Measurements from ENCODE around the gene RNU1-3. TPM values are rescaled to one million over a fixed set of nuclear protein-coding genes. Genes with fewer than 3 reads are reported as not detected.
"Not testable (repeated sequence)": the region's sequence is repeated elsewhere in the genome, so short reads cannot be mapped to it uniquely, and the experiment has no call there.

Gene RNU1-3
- total RNA-seq, 2 experiments from 2014 or later, result 4,982 to 5,937 TPM

DNA sequence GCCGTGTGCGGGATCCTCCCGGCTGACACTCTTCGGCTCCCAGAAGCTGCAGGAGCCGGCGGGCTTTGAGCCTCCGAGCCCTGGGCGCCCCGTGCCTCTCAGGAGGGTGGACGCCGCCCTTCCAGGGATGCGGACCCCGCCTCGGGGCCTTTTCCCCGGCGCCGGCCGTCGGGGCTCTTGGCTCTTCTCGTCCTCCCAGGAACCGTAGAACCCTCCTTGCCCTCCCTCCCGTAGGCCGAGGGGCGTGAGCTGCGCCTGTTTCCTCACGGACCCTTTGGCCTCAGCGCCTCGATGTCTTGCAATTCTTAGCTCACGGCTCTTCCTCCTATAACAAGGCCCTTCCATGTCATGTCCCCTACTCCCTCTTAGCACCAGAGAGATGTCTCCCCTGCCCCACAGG, 13.6 kb upstream of the RNU1-3 start:
- intact Hi-C loops (cut with DNase I, micrococcal nuclease); H3K36me3 Mint-ChIP-seq (ENCODE audit: low read depth); H3K36me3 ChIP-seq (ENCODE audit: insufficient read depth, low read length); H3K9me3 ChIP-seq (ENCODE audit: control insufficient read depth in 1 of 2, insufficient read depth in 1 of 2, low read length in 2 of 2); DNase-seq; H3K4me3 ChIP-seq (ENCODE audit: low read length); H3K27me3 ChIP-seq (ENCODE audit: control insufficient read depth in 1 of 2, insufficient read depth in 2 of 2, low read length in 2 of 2); POLR2A ChIA-PET; H3K27ac ChIP-seq (ENCODE audit: low read depth in 1 of 2, low read length in 2 of 2); ATAC-seq (ENCODE audit: poor library complexity); CTCF ChIA-PET; H3K27ac Mint-ChIP-seq; H3K4me3 Mint-ChIP-seq; H3K9me3 Mint-ChIP-seq: not testable (repeated sequence)
- peaks cover 18% of the 10 kb centered on the region for H3K4me1 ChIP-seq (ENCODE audit: insufficient read depth, low read length)
- Mint-ChIP-seq H3K4me1 (ENCODE audit: low read depth) (peaks cover 16% of the 10 kb centered on the region), H3K27me3 (peaks cover 32% of the 10 kb centered on the region)

GRCh38 chr1:16677552-16678431, 11.0 kb upstream of the RNU1-3 start:
- peaks cover 28% of the 10 kb centered on the region for H3K27me3 Mint-ChIP-seq
- H3K4me1 Mint-ChIP-seq (ENCODE audit: low read depth), result peaks cover 16% of the 10 kb centered on the region
- DNase-seq, result peak in 6 of 14 experiments; percentile 5 to 72 (median 56)
- CTCF ChIA-PET, result no interaction called here
- no peaks in the 10 kb centered on the region for H3K9me3 Mint-ChIP-seq
- Histone ChIP-seq H3K27ac (ENCODE audit: low read depth in 1 of 2, low read length in 2 of 2) (no peak overlapping the region), H3K4me1 (ENCODE audit: insufficient read depth, low read length) (peaks cover 18% of the 10 kb centered on the region), H3K9me3 (ENCODE audit: control insufficient read depth in 1 of 2, insufficient read depth in 1 of 2, low read length in 2 of 2) (no peaks in the 10 kb centered on the region), H3K4me3 (ENCODE audit: low read length) (no peak overlapping the region), H3K27me3 (ENCODE audit: control insufficient read depth in 1 of 2, insufficient read depth in 2 of 2, low read length in 2 of 2) (no peaks in the 10 kb centered on the region), H3K36me3 (ENCODE audit: insufficient read depth, low read length) (no peaks in the 10 kb centered on the region)
- peak overlapping the region; percentile 79 for H3K27ac Mint-ChIP-seq
- intact Hi-C loops (cut with DNase I, micrococcal nuclease), result no loop called here
- peaks cover 6% of the 10 kb centered on the region for H3K36me3 Mint-ChIP-seq (ENCODE audit: low read depth)
- TF ChIP-seq, protein P1, sequence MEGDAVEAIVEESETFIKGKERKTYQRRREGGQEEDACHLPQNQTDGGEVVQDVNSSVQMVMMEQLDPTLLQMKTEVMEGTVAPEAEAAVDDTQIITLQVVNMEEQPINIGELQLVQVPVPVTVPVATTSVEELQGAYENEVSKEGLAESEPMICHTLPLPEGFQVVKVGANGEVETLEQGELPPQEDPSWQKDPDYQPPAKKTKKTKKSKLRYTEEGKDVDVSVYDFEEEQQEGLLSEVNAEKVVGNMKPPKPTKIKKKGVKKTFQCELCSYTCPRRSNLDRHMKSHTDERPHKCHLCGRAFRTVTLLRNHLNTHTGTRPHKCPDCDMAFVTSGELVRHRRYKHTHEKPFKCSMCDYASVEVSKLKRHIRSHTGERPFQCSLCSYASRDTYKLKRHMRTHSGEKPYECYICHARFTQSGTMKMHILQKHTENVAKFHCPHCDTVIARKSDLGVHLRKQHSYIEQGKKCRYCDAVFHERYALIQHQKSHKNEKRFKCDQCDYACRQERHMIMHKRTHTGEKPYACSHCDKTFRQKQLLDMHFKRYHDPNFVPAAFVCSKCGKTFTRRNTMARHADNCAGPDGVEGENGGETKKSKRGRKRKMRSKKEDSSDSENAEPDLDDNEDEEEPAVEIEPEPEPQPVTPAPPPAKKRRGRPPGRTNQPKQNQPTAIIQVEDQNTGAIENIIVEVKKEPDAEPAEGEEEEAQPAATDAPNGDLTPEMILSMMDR (IDR thresholded peaks at IDR 0.05), result no peak
- peak; percentile 37 for ATAC-seq (ENCODE audit: poor library complexity)
- peak overlapping the region; percentile 80 for H3K4me3 Mint-ChIP-seq
- POLR2A ChIA-PET, result no interaction called here

DNA sequence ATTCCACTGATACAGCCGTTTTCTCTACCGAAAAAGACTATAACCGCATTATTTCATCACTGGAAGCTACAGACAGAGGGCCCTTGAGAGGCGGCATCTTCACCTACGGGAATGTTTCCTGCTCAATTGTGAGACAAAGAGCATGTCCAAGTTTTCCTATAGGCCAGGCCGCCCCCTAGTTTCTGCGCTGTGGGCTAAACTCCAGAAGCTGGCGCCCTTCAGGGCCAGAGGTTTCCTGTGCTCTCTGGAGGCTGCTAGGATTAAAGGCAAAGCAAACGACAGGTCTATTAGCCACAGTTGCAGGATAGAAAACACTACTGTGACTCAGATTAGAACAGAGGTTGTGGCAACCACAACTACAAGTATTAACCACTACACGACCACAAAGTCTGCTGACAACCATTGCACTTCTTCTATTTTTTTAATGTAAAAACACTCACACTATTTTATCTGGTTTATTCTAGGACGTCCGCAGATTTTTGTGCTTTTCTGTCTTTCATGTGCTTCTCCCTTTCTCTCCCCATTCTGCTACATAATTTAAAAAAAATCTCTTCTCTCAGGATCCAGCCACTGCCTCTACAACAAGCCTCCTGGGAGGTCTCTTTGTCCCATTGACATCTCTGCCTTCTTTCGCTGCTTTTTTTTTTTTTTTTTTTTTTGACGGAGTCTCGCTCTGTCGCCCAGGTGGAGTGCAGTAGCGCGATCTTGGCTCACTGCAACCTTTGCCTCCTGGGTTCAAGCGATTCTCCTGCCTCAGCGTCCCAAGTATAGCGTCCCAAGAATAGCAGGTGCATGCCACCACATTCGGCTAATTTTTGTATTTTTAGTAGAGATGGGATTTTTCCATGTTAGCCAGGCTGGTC, 10.1 kb upstream of the RNU1-3 start:
- H3K27me3 ChIP-seq (ENCODE audit: control insufficient read depth in 1 of 2, insufficient read depth in 2 of 2, low read length in 2 of 2); H3K9me3 Mint-ChIP-seq; H3K36me3 ChIP-seq (ENCODE audit: insufficient read depth, low read length); H3K36me3 Mint-ChIP-seq (ENCODE audit: low read depth); H3K9me3 ChIP-seq (ENCODE audit: control insufficient read depth in 1 of 2, insufficient read depth in 1 of 2, low read length in 2 of 2); POLR2A ChIA-PET; H3K27ac ChIP-seq (ENCODE audit: low read depth in 1 of 2, low read length in 2 of 2); intact Hi-C loops (cut with DNase I, micrococcal nuclease); H3K4me3 ChIP-seq (ENCODE audit: low read length); CTCF ChIA-PET: not testable (repeated sequence)
- Mint-ChIP-seq H3K27me3 (peaks cover 27% of the 10 kb centered on the region), H3K4me1 (ENCODE audit: low read depth) (peaks cover 16% of the 10 kb centered on the region), H3K27ac (peak overlapping the region; percentile 61), H3K4me3 (peak overlapping the region; percentile 42)
- peaks cover 18% of the 10 kb centered on the region for H3K4me1 ChIP-seq (ENCODE audit: insufficient read depth, low read length)
- peak; percentile 61 for ATAC-seq (ENCODE audit: poor library complexity)
- peak in 4 of 14 experiments; percentile 5 to 74 (median 62) for DNase-seq

- H3K9me3 ChIP-seq (ENCODE audit: control insufficient read depth in 1 of 2, insufficient read depth in 1 of 2, low read length in 2 of 2); H3K27ac ChIP-seq (ENCODE audit: low read depth in 1 of 2, low read length in 2 of 2); H3K9me3 Mint-ChIP-seq; intact Hi-C loops (cut with DNase I, micrococcal nuclease); H3K27ac Mint-ChIP-seq; DNase-seq; H3K4me3 Mint-ChIP-seq; H3K36me3 ChIP-seq (ENCODE audit: insufficient read depth, low read length); ATAC-seq (ENCODE audit: poor library complexity); CTCF ChIA-PET; H3K27me3 ChIP-seq (ENCODE audit: control insufficient read depth in 1 of 2, insufficient read depth in 2 of 2, low read length in 2 of 2); POLR2A ChIA-PET; H3K4me3 ChIP-seq (ENCODE audit: low read length); H3K36me3 Mint-ChIP-seq (ENCODE audit: low read depth): not testable (repeated sequence)
- Mint-ChIP-seq H3K27me3 (peaks cover 20% of the 10 kb centered on the region), H3K4me1 (ENCODE audit: low read depth) (peaks cover 16% of the 10 kb centered on the region)
- peaks cover 18% of the 10 kb centered on the region for H3K4me1 ChIP-seq (ENCODE audit: insufficient read depth, low read length)
These were observed 8.4 kb upstream of the RNU1-3 start for GRCh38 chr1:16675118-16675510.

- H3K9me3 Mint-ChIP-seq, POLR2A ChIA-PET: not testable (repeated sequence)
These were observed 7.2 kb upstream of the RNU1-3 start for GRCh38 chr1:16673976-16674375.

DNA sequence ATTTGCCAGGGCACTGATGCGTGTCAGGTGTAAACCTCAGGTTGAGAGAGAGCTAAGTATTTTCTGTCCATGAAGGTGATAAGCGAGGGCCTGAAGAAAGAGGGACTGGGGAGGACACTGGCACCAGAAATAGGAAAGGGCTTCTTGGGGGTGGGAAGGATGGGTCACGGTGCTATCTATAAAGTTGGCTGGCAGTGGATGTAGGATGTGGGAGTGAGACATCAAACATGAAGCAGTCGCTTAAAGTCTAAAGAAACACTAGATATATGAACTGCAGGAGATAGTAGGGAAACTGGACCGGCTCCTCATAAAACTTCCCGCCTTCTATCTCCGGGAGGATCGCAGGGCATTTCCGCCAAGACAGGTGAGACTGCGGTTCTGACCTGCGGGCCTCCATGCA, 912 bp downstream of the RNU1-3 start:
- H3K4me3 Mint-ChIP-seq; H3K36me3 Mint-ChIP-seq (ENCODE audit: low read depth); H3K4me1 ChIP-seq (ENCODE audit: insufficient read depth, low read length); H3K27ac Mint-ChIP-seq; intact Hi-C loops (cut with DNase I, micrococcal nuclease); POLR2A ChIA-PET; H3K36me3 ChIP-seq (ENCODE audit: insufficient read depth, low read length); H3K9me3 ChIP-seq (ENCODE audit: control insufficient read depth in 1 of 2, insufficient read depth in 1 of 2, low read length in 2 of 2); H3K4me1 Mint-ChIP-seq (ENCODE audit: low read depth); H3K27me3 Mint-ChIP-seq; DNase-seq; H3K4me3 ChIP-seq (ENCODE audit: low read length); CTCF ChIA-PET; H3K9me3 Mint-ChIP-seq; H3K27ac ChIP-seq (ENCODE audit: low read depth in 1 of 2, low read length in 2 of 2); H3K27me3 ChIP-seq (ENCODE audit: control insufficient read depth in 1 of 2, insufficient read depth in 2 of 2, low read length in 2 of 2); ATAC-seq (ENCODE audit: poor library complexity): not testable (repeated sequence)

More at GRCh38 chr1:16673976-16674375, 7.2 kb upstream of the RNU1-3 start:
- peaks cover 14% of the 10 kb centered on the region for H3K27me3 Mint-ChIP-seq
- H3K27me3 ChIP-seq (ENCODE audit: control insufficient read depth in 1 of 2, insufficient read depth in 2 of 2, low read length in 2 of 2); H3K4me3 Mint-ChIP-seq; H3K27ac ChIP-seq (ENCODE audit: low read depth in 1 of 2, low read length in 2 of 2); intact Hi-C loops (cut with DNase I, micrococcal nuclease); DNase-seq; H3K27ac Mint-ChIP-seq; CTCF ChIA-PET; H3K36me3 Mint-ChIP-seq (ENCODE audit: low read depth); H3K4me3 ChIP-seq (ENCODE audit: low read length); ATAC-seq (ENCODE audit: poor library complexity); H3K9me3 ChIP-seq (ENCODE audit: control insufficient read depth in 1 of 2, insufficient read depth in 1 of 2, low read length in 2 of 2); H3K36me3 ChIP-seq (ENCODE audit: insufficient read depth, low read length): not testable (repeated sequence)
- H3K4me1 ChIP-seq (ENCODE audit: insufficient read depth, low read length), result peaks cover 18% of the 10 kb centered on the region
- peaks cover 16% of the 10 kb centered on the region for H3K4me1 Mint-ChIP-seq (ENCODE audit: low read depth)
